Measurements from ENCODE around the gene STARD9. TPM values are rescaled to one million over a fixed set of nuclear protein-coding genes. Genes with fewer than 3 reads are reported as not detected.

STARD9 gene
- total and polyA plus RNA-seq, 2 of the 13 experiments (the other 11 are each of a cell fraction or from before 2014, with no cell fraction given): 5.3 to 7.5 TPM

GRCh38 chr15:42575188-42576039 is at the start of gene STARD9 (continued):
- TF ChIP-seq NR2C2 (CRISPR knock-in tag; IDR thresholded peaks at IDR 0.05; ENCODE audit: borderline replicate concordance) (no peak; the same call in 1 of the 2 replicates), DMTF1 (CRISPR knock-in tag; IDR thresholded peaks at IDR 0.05) (no peak; the same call in 1 of the 2 replicates), ZNF777 (CRISPR knock-in tag; IDR thresholded peaks at IDR 0.05) (peak; percentile 62), ELF4 (CRISPR knock-in tag; IDR thresholded peaks at IDR 0.05; ENCODE audit: borderline replicate concordance) (no peak), ERF (CRISPR knock-in tag; IDR thresholded peaks at IDR 0.05) (peak; percentile 64; the same call in 1 of the 2 replicates), NFRKB (IDR thresholded peaks at IDR 0.05) (no peak), GABPA (IDR thresholded peaks at IDR 0.05; ENCODE audit: low read depth, low read length) (no peak), GABPA (CRISPR knock-in tag; IDR thresholded peaks at IDR 0.05; ENCODE audit: low read depth) (no peak), ZNF558 (CRISPR knock-in tag; IDR thresholded peaks at IDR 0.05; ENCODE audit: borderline replicate concordance) (no peak), SNAI1 (CRISPR knock-in tag; IDR thresholded peaks at IDR 0.05; ENCODE audit: borderline replicate concordance) (no peak), ZFP36L2 (CRISPR knock-in tag; IDR thresholded peaks at IDR 0.05) (no peak), ZNF652 (CRISPR knock-in tag; IDR thresholded peaks at IDR 0.05; ENCODE audit: borderline replicate concordance, low read depth) (no peak), RFX3 (CRISPR knock-in tag; IDR thresholded peaks at IDR 0.05) (no peak), ZNF850 (CRISPR knock-in tag; conservative IDR thresholded peaks at IDR 0.05) (no peak), HNRNPK (IDR thresholded peaks at IDR 0.05; ENCODE audit: low read depth, low read length, poor library complexity, severe bottlenecking) (peak; percentile 82), KLF15 (CRISPR knock-in tag; IDR thresholded peaks at IDR 0.05; ENCODE audit: borderline replicate concordance) (no peak), MAF1 (CRISPR knock-in tag; IDR thresholded peaks at IDR 0.05; ENCODE audit: borderline replicate concordance) (no peak), TRAFD1 (CRISPR knock-in tag; IDR thresholded peaks at IDR 0.05; ENCODE audit: borderline replicate concordance) (0 out of 2 replicates have a peak, but pooled peaks have one; percentile 28)
